ENCODE results near the gene WNT5A. TPM values are rescaled to one million over a fixed set of nuclear protein-coding genes. Genes with fewer than 3 reads are reported as not detected.

The WNT5A gene
- total and polyA plus RNA-seq, 2 of the 4 experiments (the other 2 are of a cell fraction) = 224 to 231 TPM

DNA sequence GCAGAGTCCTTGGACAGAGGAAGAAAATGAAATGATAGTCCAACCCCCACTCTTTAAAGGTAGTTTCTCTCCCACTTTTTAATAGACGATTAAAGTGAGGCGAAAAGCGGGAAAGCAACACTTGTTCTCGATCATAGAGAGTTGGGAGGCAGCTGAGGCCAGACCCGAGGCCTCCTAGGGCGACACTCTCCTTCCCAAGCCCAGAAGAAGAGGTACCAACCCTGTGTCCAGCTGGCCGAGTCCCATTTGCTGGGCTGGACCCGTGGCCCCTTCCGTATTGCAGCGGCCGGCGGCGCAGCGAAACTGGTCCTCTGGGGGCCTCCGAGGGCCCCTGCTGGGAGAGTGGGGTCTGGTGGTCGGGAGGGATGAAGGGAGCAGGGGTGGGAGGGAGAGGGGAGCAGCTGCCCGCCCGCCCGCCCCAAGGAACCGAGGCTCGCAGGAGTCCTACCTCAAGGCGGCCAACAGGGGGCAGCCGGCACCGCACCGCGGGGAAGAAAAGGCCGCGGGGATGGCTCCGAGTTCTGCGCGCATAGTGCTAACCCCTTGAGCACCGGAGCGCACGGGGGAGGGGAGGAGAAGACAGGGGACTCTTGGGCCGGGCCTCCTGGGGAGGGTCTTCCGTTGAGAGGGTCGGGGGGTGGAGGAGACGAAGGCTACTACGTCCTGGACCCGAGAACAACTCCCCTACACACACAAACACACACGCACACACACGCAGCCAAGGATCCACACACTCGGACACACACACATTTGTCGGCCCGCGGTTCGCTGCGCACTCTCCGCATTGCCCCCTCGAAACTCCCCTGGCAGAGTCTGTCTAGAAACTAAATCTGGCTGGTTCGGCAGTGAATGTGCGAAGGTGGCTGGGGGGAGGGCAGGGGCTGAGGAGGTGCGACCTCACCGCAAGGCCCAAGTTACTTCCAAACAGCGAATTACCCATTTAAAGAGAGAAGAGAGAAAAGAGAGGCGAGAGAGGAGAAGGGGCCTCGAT lies 2.0 kb downstream of the WNT5A start (continued):
- TF ChIP-seq, protein P1, sequence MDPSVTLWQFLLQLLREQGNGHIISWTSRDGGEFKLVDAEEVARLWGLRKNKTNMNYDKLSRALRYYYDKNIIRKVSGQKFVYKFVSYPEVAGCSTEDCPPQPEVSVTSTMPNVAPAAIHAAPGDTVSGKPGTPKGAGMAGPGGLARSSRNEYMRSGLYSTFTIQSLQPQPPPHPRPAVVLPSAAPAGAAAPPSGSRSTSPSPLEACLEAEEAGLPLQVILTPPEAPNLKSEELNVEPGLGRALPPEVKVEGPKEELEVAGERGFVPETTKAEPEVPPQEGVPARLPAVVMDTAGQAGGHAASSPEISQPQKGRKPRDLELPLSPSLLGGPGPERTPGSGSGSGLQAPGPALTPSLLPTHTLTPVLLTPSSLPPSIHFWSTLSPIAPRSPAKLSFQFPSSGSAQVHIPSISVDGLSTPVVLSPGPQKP (IDR thresholded peaks at IDR 0.05; ENCODE audit: borderline replicate concordance, low read depth, low read length) = no peak
- no peak; the same call in 1 of the 2 replicates for TF ChIP-seq POLR2A (IDR thresholded peaks at IDR 0.05; ENCODE audit: low read depth, low read length)
- TF ChIP-seq FOS (IDR thresholded peaks at IDR 0.05; ENCODE audit: low read depth, low read length) = no peak

Data from IMR-90 (cell line).